Activated T-helper 17 cell treated with anti-CD3 and anti-CD28 coated beads, Interleukin-2, amount 50 U/mL, for 72 hours (primary cell): ENCODE data around the gene EIF2B4. TPM values are rescaled to one million over a fixed set of nuclear protein-coding genes. Genes with fewer than 3 reads are reported as not detected.
"Not testable (repeated sequence)": the region's sequence is repeated elsewhere in the genome, so short reads cannot be mapped to it uniquely, and the experiment has no call there.

Experiments used
- ATAC-seq: fragments of 150-1000 bp; cut with Tn5 transposase; replicated peaks from 2 replicates; pipeline ENCODE4 v1.10.0; 2021; ENCODE audit warnings: mild to moderate bottlenecking, moderate library complexity
- H3K27ac Mint-ChIP-seq: one replicate; pipeline ENCODE4 v1.8.0; 2022; ENCODE audit warnings: mixed read lengths
- H3K27me3 Mint-ChIP-seq: one replicate; pipeline ENCODE4 v1.8.0; 2022; ENCODE audit warnings: mixed read lengths
- H3K36me3 Mint-ChIP-seq: one replicate; pipeline ENCODE4 v1.8.0; 2022; ENCODE audit warnings: low read depth, mild to moderate bottlenecking, mixed read lengths
- H3K4me1 Mint-ChIP-seq: one replicate; pipeline ENCODE4 v1.8.0; 2022; ENCODE audit warnings: mixed read lengths
- H3K4me3 Mint-ChIP-seq: one replicate; pipeline ENCODE4 v1.8.0; 2022; ENCODE audit warnings: mild to moderate bottlenecking, mixed read lengths
- H3K9me3 Mint-ChIP-seq: one replicate; pipeline ENCODE4 v1.8.0; 2022; ENCODE audit warnings: mixed read lengths
- total RNA-seq, 2 donors: library from RNA; stranded (reverse); gene quantifications; one replicate each; pipeline ENCODE4 v1.2.3, GENCODE V29; 2022

EIF2B4 gene
- total RNA-seq, 2 donors from 2014 or later: 34.7 to 42.9 TPM

- H3K9me3 Mint-ChIP-seq: no peaks in the 10 kb centered on the region
- H3K27ac Mint-ChIP-seq: peak overlapping the region; percentile 90
- peaks cover 92% of the 10 kb centered on the region for H3K36me3 Mint-ChIP-seq
- H3K27me3 Mint-ChIP-seq: no peaks in the 10 kb centered on the region
- peak; percentile 23 for ATAC-seq
- H3K4me1 Mint-ChIP-seq: peaks cover 28% of the 10 kb centered on the region
- peak overlapping the region; percentile 92 for H3K4me3 Mint-ChIP-seq
These were observed 590 bp downstream of the EIF2B4 start for GRCh38 chr2:27369471-27370025.

DNA sequence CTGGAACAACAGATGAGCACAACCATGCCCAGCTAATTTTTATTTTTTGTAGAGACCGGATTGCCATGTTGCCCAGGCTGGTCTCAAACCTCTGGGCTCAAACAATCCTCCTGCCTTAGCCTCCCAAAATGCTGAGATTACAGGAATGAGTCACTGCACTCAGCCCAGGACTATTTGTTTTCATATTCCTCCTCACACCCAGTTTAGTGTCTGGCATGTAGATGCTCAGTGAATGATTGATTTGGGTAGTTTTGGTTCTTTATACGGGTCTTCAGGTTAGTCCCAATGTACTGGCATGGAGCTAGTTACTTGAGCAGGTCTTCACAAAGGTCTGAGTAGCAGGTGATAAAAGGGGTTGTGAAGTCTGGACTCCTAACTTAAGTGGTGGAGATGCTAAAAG, 6.2 kb downstream of the EIF2B4 start:
- Mint-ChIP-seq H3K4me1 (peaks cover 6% of the 10 kb centered on the region), H3K9me3 (no peaks in the 10 kb centered on the region), H3K36me3 (peaks cover 62% of the 10 kb centered on the region), H3K27ac (no peak overlapping the region), H3K27me3 (no peaks in the 10 kb centered on the region), H3K4me3 (no peak overlapping the region)
- ATAC-seq: peak; percentile 39

DNA sequence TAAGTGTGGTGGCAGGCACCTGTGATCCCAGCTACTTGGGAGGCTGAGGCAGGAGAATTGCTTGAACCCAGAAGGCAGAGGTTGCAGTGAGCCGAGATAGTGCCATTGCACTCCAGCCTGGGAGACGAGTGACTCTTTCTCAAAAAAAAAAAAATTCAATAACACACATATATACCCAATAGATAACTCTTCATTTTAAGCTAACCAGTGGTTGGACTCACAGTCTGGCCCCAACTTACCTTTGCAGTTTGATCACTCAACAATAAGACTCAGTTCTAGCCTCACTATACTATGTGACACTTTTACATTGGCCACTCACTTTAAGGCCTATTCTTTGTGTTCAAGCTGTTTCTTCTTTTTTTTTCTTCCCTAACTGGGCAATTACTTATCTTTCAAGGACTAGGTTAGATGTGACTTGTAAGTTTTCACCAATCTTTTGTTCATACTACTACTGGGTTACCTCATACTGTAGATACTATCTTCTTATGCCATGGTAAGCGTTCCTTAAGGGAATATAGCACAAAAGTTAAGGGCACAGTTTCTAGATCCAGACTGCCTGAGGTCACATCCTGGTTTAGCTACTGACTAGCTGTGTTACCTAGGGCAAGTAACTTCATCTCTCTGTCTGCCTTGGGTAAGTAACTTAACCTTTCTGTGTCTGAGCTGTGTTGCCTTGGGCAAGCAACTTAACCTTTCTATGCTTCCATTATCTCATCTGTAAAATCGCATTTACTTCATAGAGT, 7.3 kb downstream of the EIF2B4 start:
- Mint-ChIP-seq H3K27me3 (no peaks in the 10 kb centered on the region), H3K27ac (peak overlapping the region; percentile 30), H3K4me1 (peaks cover 8% of the 10 kb centered on the region), H3K9me3 (no peaks in the 10 kb centered on the region), H3K36me3 (peaks cover 59% of the 10 kb centered on the region), H3K4me3 (no peak overlapping the region)
- no peak for ATAC-seq

DNA sequence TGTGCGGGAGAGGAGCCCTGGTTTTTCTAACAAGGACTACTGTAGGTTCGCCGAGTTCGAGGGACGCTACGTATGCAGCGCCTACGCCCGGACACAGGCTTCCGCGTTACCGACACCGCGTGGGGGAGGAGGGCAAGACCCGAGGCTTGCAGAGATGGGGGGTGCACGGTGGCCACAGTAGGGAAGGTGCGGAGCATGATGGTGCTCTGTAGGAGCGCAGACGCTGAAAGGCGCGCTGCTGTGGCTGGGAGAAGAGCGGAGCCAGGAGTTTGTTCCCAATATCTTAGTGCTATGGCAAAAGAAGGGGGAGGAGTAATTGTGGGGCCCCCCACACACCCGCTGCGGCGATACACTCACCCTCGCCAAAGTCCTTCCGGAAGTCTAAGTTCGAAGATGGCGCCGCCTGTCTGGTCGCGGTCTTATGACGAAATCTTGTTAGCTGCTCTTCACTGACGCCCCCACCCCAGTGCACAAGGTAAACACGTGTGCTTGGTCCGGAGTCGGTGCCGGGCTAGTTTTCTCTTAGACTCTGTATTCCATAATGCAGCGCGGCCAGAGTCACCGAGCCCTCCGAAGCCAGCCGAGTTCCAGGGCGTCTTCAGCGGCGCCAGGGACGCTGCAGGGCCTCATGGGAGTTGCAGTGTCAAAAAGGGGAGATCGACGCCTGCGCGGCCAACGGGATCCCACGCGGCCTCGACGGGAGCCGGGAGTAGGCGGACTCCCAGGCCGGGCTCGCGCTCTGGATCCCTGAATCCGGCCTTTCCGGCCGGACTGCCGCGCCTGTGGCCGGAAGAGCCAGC, 13.6 kb downstream of the EIF2B4 start, which contains the start of gene GTF3C2:
GTF3C2 (minus strand) TSS at position 383 of the 800 bp plus-strand sequence. CDS start 13,210 bp downstream, outside the sequence.
- H3K27me3 Mint-ChIP-seq: no peaks in the 10 kb centered on the region
- peaks cover 19% of the 10 kb centered on the region for H3K4me1 Mint-ChIP-seq
- H3K36me3 Mint-ChIP-seq: peaks cover 20% of the 10 kb centered on the region
- peak; percentile 84 for ATAC-seq
- H3K4me3 Mint-ChIP-seq: peak within 1 kb of the TSS; percentile 95
- peak within 1 kb of the TSS; percentile 97 for H3K27ac Mint-ChIP-seq
- H3K9me3 Mint-ChIP-seq: no peaks in the 10 kb centered on the region

GRCh38 chr2:27356056-27356381, 14.1 kb downstream of the EIF2B4 start:
- Mint-ChIP-seq H3K9me3 (no peaks in the 10 kb centered on the region), H3K36me3 (peaks cover 20% of the 10 kb centered on the region), H3K27me3 (no peaks in the 10 kb centered on the region), H3K4me1 (peaks cover 20% of the 10 kb centered on the region), H3K27ac (peak overlapping the region; percentile 97), H3K4me3 (peak overlapping the region; percentile 95)
- peak; percentile 54 for ATAC-seq

- no peak for ATAC-seq
- Mint-ChIP-seq H3K27me3 (no peaks in the 10 kb centered on the region), H3K9me3 (no peaks in the 10 kb centered on the region), H3K4me1 (peaks cover 25% of the 10 kb centered on the region), H3K27ac (no peak overlapping the region), H3K36me3 (peaks cover 28% of the 10 kb centered on the region), H3K4me3 (peak overlapping the region; percentile 95)
These were observed 15.6 kb downstream of the EIF2B4 start for GRCh38 chr2:27354597-27354927.

DNA sequence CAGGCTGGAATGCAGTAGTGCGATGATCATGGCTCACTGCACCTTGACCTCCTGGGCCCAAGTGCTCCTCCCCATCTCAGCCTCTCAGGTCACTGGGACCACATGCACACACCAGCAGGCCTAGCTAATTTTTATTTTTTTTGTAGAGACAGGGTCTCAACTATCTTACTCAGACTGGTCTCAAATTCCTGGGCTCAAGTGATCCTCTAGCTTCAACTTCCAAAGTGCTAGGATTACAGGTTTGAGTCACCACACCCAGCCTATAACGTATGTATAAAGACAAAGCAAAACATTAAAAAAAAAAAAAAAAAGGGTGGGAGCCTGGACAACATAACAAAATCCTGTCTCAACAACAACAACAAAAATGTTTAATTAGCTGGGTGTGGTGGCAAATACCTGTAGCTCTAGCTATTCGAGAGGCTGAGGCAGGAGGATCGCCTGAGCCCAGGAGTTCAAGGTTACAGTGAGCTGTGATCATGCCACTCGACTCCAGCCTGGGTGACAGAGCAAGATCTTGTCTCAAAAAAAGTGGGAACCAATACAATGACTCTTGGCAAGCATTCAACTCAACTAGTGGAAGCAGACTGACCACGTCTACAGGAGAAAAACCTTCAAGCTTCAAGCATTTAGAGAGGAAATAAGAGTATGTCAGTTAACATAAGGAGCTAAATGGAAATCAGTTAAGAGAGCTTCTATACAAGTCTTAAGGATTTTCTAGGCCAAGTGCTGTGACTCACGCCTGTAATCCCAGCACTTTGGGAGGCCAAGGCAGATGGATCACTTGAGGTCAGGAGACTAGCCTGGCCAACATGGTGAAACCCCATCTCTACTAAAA, 16.2 kb downstream of the EIF2B4 start:
- ATAC-seq: no peak
- Mint-ChIP-seq H3K27ac (no peak overlapping the region), H3K4me3 (peak overlapping the region; percentile 95)

DNA sequence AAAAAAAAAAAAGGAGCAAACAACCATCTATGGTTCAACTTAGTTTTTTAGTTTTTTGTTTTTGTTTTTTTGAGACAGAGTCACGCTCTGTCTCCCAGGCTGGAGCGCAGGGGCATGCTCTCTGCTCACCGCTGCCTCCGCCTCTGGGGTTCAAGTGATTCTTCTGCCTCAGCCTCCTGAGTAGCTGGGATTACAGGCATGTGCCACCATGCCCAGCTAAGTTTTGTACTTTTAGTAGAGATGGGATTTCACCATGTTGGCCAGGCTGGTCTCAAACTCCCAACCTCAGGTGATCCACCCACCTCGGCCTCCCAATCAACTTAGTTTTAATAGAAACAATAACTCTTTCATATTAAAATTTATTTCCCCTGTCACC, 16.8 kb downstream of the EIF2B4 start:
- peaks cover 22% of the 10 kb centered on the region for H3K4me1 Mint-ChIP-seq
- ATAC-seq, H3K9me3 Mint-ChIP-seq, H3K27ac Mint-ChIP-seq, H3K4me3 Mint-ChIP-seq, H3K27me3 Mint-ChIP-seq: not testable (repeated sequence)
- peaks cover 33% of the 10 kb centered on the region for H3K36me3 Mint-ChIP-seq

More for the DNA sequence above, 16.2 kb downstream of the EIF2B4 start:
- peaks cover 34% of the 10 kb centered on the region for H3K36me3 Mint-ChIP-seq
- H3K9me3 Mint-ChIP-seq: no peaks in the 10 kb centered on the region
- peaks cover 25% of the 10 kb centered on the region for H3K4me1 Mint-ChIP-seq
- H3K27me3 Mint-ChIP-seq: no peaks in the 10 kb centered on the region

- H3K9me3 Mint-ChIP-seq: no peaks in the 10 kb centered on the region
- peaks cover 36% of the 10 kb centered on the region for H3K36me3 Mint-ChIP-seq
- peak overlapping the region; percentile 25 for H3K4me3 Mint-ChIP-seq
- no peaks in the 10 kb centered on the region for H3K27me3 Mint-ChIP-seq
- ATAC-seq: peak; percentile 16
- H3K4me1 Mint-ChIP-seq: peaks cover 18% of the 10 kb centered on the region
- peak overlapping the region; percentile 8 for H3K27ac Mint-ChIP-seq
These were observed 18.1 kb downstream of the EIF2B4 start for GRCh38 chr2:27351802-27352598.

- Mint-ChIP-seq H3K27ac (peak overlapping the region; percentile 39), H3K27me3 (no peaks in the 10 kb centered on the region), H3K4me3 (no peak overlapping the region), H3K36me3 (peaks cover 32% of the 10 kb centered on the region), H3K9me3 (no peaks in the 10 kb centered on the region), H3K4me1 (peaks cover 18% of the 10 kb centered on the region)
- ATAC-seq: no peak
These were observed 19.9 kb downstream of the EIF2B4 start for GRCh38 chr2:27350106-27350693.

- Mint-ChIP-seq H3K27ac (no peak overlapping the region), H3K9me3 (no peaks in the 10 kb centered on the region), H3K4me1 (peaks cover 17% of the 10 kb centered on the region), H3K36me3 (peaks cover 49% of the 10 kb centered on the region), H3K27me3 (no peaks in the 10 kb centered on the region), H3K4me3 (no peak overlapping the region)
- no peak for ATAC-seq
These were observed 22.5 kb downstream of the EIF2B4 start for GRCh38 chr2:27347641-27348040.

GRCh38 chr2:27336173-27336572, 34.0 kb downstream of the EIF2B4 start:
- H3K27me3 Mint-ChIP-seq: no peaks in the 10 kb centered on the region
- H3K4me3 Mint-ChIP-seq: no peak overlapping the region
- no peaks in the 10 kb centered on the region for H3K4me1 Mint-ChIP-seq
- H3K36me3 Mint-ChIP-seq: peaks cover 89% of the 10 kb centered on the region
- no peaks in the 10 kb centered on the region for H3K9me3 Mint-ChIP-seq
- no peak for ATAC-seq
- peak overlapping the region; percentile 22 for H3K27ac Mint-ChIP-seq

GRCh38 chr2:27335311-27335710, 34.8 kb downstream of the EIF2B4 start:
- H3K4me3 Mint-ChIP-seq: no peak overlapping the region
- H3K9me3 Mint-ChIP-seq: no peaks in the 10 kb centered on the region
- no peaks in the 10 kb centered on the region for H3K27me3 Mint-ChIP-seq
- H3K4me1 Mint-ChIP-seq: no peaks in the 10 kb centered on the region
- ATAC-seq: no peak
- no peak overlapping the region for H3K27ac Mint-ChIP-seq
- H3K36me3 Mint-ChIP-seq: peaks cover 89% of the 10 kb centered on the region
